NCI-H2029 treated with DMSO at 0.1 percent for 48 hours (cell line): Measurements from ENCODE around the gene GCH1.
"Not testable (repeated sequence)": the region's sequence is repeated elsewhere in the genome, so short reads cannot be mapped to it uniquely, and the experiment has no call there.

Experiments
- DNase-seq: peaks from one replicate; lab custom pipeline; 2025; lab: John Stamatoyannopoulos, UW

Gene GCH1

GRCh38 chr14:54818201-54819133, 84.2 kb downstream of the GCH1 start:
- no peak for DNase-seq

- no peak for DNase-seq
Observed at GRCh38 chr14:54817506-54817905, 85.1 kb downstream of the GCH1 start.

- DNase-seq: no peak
Observed at GRCh38 chr14:54816450-54816849, 86.2 kb downstream of the GCH1 start.

- no peak for DNase-seq
Observed at GRCh38 chr14:54815515-54815914, 87.1 kb downstream of the GCH1 start.

GRCh38 chr14:54815016-54815415, 87.6 kb downstream of the GCH1 start:
- peak; percentile 78 for DNase-seq

- no peak for DNase-seq
Observed at GRCh38 chr14:54814076-54814475, 88.5 kb downstream of the GCH1 start.

- DNase-seq: no peak
Observed at GRCh38 chr14:54813081-54813480, 89.5 kb downstream of the GCH1 start.

GRCh38 chr14:54812617-54813016, 90.0 kb downstream of the GCH1 start:
- DNase-seq: no peak

GRCh38 chr14:54809767-54810166, 92.9 kb downstream of the GCH1 start:
- DNase-seq: no peak

- no peak for DNase-seq
Observed at GRCh38 chr14:54808326-54809161, 94.1 kb downstream of the GCH1 start.

- no peak for DNase-seq
Observed at GRCh38 chr14:54807881-54808280, 94.7 kb downstream of the GCH1 start.

- no peak for DNase-seq
Observed at GRCh38 chr14:54807428-54807827, 95.2 kb downstream of the GCH1 start.

GRCh38 chr14:54806616-54807015, 96.0 kb downstream of the GCH1 start:
- no peak for DNase-seq

GRCh38 chr14:54805445-54806322, 96.9 kb downstream of the GCH1 start:
- peak; percentile 63 for DNase-seq

GRCh38 chr14:54805070-54805444, 97.6 kb downstream of the GCH1 start:
- DNase-seq: no peak

GRCh38 chr14:54804538-54805041, 98.0 kb downstream of the GCH1 start:
- DNase-seq: no peak

GRCh38 chr14:54803926-54804537, 98.6 kb downstream of the GCH1 start:
- DNase-seq: no peak

- DNase-seq: no peak
Observed at GRCh38 chr14:54803396-54803795, 99.2 kb downstream of the GCH1 start.

- DNase-seq: not testable (repeated sequence)
Observed at GRCh38 chr14:54801482-54801881, 101.1 kb downstream of the GCH1 start.

- no peak for DNase-seq
Observed at GRCh38 chr14:54798465-54799124, 104.0 kb downstream of the GCH1 start.

- no peak for DNase-seq
Observed at GRCh38 chr14:54797986-54798385, 104.6 kb downstream of the GCH1 start.
